ACHN (cell line): ENCODE data around the gene TRIB2.

ENCODE experiments used
- DNase-seq: peaks from one replicate; pipeline ENCODE4 v3.0.0-alpha.2; 2015
- in situ Hi-C: cut with HindIII; loops from 2 replicates; pipeline ENCODE4 v1.10.0; 2017; ENCODE audit warnings: low sequenced_read_pairs, low pct_ligation_motif_present, low pct_unique_long_range_greater_than_20kb

Gene TRIB2

GRCh38 chr2:12764849-12765605 lies 48.3 kb downstream of the TRIB2 start:
- in situ Hi-C loops, result no loop called here
- no peak for DNase-seq

GRCh38 chr2:12766421-12766879 lies 49.7 kb downstream of the TRIB2 start:
- no peak for DNase-seq
- in situ Hi-C loops, result no loop called here

GRCh38 chr2:12767541-12767940 lies 50.8 kb downstream of the TRIB2 start:
- in situ Hi-C loops, result no loop called here
- DNase-seq, result no peak

- no peak for DNase-seq
- in situ Hi-C loops, result no loop called here
Observed at GRCh38 chr2:12767996-12768624, 51.4 kb downstream of the TRIB2 start.

- in situ Hi-C loops, result no loop called here
- no peak for DNase-seq
Observed at GRCh38 chr2:12769492-12770105, 52.9 kb downstream of the TRIB2 start.

- no peak for DNase-seq
- in situ Hi-C loops, result no loop called here
Observed at GRCh38 chr2:12770300-12770968, 53.7 kb downstream of the TRIB2 start.

- no peak for DNase-seq
- in situ Hi-C loops, result no loop called here
Observed at GRCh38 chr2:12771154-12771553, 54.4 kb downstream of the TRIB2 start.

GRCh38 chr2:12773586-12774394 lies 57.1 kb downstream of the TRIB2 start:
- in situ Hi-C loops, result no loop called here
- no peak for DNase-seq

GRCh38 chr2:12774395-12774727 lies 57.6 kb downstream of the TRIB2 start:
- DNase-seq, result no peak
- in situ Hi-C loops, result no loop called here

- no peak for DNase-seq
- in situ Hi-C loops, result no loop called here
Observed at GRCh38 chr2:12776521-12776961, 59.8 kb downstream of the TRIB2 start.

GRCh38 chr2:12778369-12778768 lies 61.6 kb downstream of the TRIB2 start:
- DNase-seq, result no peak
- in situ Hi-C loops, result no loop called here

- no peak for DNase-seq
- in situ Hi-C loops, result no loop called here
Observed at GRCh38 chr2:12778811-12779579, 62.3 kb downstream of the TRIB2 start.

- no peak for DNase-seq
- in situ Hi-C loops, result no loop called here
Observed at GRCh38 chr2:12781329-12781728, 64.6 kb downstream of the TRIB2 start.

GRCh38 chr2:12787891-12788801 lies 71.4 kb downstream of the TRIB2 start:
- no peak for DNase-seq
- in situ Hi-C loops, result no loop called here

GRCh38 chr2:12791906-12792305 lies 75.2 kb downstream of the TRIB2 start:
- in situ Hi-C loops, result no loop called here
- no peak for DNase-seq
